Effector CD4-positive, alpha-beta T cell (primary cell): ENCODE measurements around the gene DCAF4L1.
A peak's percentile ranks its signal among the peaks of the same experiment; 100 is the strongest.

ENCODE experiments used
- DNase-seq: peaks from one replicate; pipeline ENCODE4 v3.0.0-alpha.2; 2020

Gene DCAF4L1

DNA sequence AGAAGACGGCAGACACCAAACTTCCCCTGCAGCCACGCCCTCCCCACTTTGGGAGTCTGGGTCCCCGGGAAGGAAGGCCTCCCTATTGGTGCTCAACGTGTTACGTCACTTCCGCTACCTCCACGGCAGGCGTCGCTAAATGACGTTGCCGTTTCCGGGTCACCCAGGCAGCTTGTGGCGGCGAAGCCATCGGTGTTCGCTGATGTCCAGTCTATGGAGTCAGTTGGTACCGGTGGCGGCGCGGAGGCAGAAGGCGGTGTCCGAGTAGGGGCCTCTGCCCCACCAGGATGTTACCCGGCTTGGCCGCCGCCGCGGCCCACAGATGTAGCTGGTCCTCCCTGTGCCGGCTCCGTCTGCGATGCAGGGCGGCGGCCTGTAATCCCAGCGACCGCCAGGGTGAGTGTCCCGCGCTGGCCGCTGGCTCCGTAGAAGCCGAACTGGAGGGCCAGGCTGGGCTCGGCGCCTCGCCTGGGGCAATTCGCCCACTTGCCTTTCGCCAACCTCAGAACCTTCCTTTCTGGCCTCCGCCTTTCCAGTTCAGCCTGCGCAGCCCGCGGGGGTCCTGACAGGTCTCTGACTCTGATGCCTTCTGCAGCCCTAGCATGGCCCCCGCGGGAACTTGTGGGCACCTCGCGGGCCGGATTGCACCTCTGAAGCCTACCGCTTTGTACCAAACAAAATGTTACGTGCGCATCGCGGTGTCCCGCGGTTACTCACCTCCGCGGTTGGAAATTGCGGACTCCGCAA is 9.0 kb downstream of the DCAF4L1 start, which contains the start of gene SLC30A9:
TSS of gene SLC30A9 (plus strand) at position 166 of the 747 bp plus-strand sequence. CDS start at position 288, 122 bp downstream.
- DNase-seq = peak; percentile 93

DNA sequence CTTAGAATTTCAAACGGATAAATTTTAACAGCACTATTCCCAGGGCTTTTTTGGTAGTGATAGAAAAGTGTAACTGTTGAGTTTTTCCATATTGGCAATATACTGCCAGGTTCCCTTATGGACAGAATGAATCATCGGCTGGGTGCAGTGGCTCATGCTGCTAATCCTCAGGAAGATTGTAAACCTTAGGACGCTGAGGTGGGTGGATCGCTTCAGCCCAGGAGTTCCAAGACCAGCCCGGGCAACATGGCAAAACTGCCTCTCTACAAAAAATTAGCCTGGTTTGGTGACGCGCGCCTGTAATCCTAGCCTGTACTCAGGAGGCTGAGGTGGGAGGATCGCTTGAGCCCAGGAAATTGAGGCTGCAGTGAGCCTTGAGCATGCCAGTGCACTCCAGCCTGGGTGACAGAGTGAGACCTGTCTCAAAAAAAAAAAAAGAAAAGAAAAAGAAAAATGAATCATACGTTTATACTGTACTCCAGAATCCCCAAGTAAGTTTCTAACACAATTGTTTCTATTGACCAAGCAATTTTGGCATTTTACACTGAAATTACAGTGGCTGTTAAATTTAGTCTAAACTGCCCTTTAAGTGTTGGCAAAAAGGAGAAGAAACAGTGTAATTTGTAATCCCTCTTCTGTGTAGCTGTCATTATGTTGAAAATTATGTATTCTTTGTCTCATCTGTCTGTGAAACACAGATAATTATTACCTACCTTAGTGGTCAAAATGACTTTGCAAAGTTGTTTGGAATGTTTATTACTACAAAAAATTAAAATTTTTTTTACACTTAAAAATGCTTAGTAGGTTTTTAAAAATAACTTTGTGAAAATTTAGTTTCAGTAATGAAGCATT is 10.6 kb downstream of the DCAF4L1 start:
- no peak for DNase-seq

DNA sequence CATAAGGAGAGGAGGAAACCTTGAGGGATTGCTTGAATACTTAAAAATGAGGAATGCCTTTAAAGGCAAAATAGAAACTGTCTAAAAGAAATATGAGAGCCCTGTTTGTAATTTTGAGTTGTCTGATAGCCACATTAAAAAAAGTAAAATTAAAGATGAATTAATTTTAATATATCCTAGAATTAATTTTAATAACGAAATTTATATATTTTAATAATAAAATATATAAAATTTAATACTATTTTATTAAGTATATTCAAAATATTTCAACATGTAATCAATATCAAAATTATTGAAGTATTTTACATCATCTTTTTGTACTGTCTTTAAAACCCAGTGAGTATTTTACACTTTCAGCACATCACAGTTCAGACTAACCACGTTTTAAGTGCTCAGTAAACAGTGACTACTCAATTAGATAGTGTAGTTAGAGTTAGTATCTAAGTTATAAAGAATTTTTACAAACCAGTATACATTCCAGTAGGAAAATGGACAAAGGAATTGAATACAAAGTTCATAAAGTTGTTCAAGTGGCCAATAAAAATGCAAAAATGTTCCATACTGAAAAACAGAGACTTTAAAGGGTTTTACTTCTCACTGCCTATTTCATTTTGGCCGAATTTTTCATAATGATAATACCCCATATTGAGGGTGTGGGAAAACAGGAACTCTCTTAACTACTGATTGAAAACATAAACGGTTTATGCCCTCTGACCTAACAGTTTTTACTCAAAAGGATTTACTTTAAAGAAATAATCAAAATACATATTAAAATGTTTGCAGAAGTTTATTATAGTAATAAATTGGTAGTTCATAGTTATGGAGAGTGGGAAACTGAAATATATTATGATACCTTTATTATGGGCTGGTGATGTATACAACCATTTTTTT is 11.7 kb downstream of the DCAF4L1 start:
- no peak for DNase-seq

DNA sequence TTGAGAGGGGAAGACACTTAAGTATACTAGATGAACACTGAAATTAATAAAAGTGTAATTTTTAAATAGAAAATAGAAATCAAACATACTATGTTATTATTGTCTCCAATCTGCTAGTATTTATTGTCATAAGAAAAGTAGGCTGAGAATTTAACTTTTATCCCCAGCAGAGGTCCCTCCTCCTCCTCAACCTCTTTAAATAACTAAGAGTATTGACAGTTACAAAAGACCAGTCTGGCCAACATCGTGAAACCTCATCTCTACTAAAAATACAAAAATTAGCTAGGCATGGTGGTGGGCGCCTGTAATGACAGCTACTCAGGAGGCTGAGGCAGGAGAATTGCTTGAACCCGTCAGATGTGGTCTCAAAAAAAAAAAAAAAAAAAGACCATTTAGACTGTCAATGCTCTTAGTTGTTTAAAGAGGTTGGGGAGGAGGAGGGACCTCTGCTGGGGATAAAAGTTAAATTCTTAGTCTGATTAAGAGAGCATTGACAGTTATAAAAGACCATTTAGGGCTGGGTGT is 13.0 kb downstream of the DCAF4L1 start:
- no peak for DNase-seq

DNA sequence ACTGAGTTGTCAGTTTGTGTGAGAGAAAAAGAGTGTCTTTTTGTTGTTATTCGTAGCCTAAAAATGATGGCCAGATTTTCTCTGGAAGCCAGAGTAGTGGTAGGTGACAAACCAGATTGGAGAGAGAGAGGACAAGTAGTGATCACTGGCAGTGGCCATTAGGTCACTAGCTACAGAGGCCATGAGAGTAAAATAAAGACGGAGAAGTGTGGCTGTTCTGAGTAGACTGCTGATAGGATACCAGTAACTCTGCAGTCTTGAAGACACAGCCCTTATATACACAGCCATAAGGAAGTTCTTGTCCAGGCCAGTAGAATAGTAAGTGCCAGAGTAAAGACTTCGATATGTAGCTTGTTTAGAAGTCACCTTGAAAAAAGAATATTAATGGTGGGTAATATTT is 16.5 kb downstream of the DCAF4L1 start:
- no peak for DNase-seq

DNA sequence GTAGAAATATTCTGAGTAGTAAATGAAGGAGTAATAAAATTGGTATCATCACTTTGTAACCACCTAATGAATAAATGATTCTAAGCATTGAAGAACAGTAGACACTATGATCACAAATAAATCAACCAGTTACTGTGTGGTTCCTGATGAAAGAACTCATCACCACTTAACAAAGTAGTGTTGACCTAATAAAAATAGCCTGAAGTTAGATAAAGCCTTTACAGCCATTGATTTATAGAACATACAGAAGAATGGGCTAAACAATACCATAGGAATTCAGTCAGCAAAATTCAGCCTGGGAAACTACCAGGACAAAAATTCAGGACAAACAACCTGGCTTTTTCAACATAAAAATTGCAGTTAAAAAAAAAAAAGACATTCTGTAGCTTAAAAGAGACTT is 17.8 kb downstream of the DCAF4L1 start:
- DNase-seq = no peak

DNA sequence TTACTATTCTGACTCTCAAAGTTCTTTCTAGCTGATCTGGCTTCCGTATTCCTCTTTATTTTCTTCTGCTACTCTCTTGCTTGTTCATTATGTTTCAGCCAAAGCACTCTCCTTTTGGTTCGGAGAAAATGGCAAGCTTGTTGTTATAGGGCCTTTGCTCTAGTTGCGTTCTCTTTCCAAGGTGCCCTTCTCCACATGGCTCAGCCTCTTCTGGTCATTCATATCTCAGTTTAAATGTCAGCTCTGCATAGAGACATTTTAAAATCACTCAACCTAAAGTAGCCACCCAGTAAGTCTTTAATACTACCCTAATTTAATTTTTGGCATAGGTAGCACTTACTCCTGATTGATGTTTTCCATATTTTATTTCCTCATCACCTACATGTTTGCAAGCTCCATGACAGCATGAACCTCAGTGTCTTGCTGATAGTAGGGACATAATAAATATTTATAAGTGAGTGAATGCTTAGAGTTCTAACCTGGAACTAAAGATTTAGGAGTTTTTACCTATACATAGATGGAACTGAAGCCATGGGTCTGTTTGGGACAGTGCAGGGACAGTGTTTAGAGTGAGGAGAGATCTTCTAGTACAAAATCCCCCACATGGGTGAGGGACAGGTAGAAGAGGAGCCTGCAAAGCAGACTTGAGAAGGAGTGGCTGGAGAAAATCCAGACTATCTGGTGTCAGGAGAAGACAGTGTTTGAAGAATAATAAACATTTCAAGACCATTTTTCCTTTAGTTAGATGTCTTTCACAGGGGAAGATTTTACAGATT is 26.6 kb downstream of the DCAF4L1 start:
- no peak for DNase-seq

DNA sequence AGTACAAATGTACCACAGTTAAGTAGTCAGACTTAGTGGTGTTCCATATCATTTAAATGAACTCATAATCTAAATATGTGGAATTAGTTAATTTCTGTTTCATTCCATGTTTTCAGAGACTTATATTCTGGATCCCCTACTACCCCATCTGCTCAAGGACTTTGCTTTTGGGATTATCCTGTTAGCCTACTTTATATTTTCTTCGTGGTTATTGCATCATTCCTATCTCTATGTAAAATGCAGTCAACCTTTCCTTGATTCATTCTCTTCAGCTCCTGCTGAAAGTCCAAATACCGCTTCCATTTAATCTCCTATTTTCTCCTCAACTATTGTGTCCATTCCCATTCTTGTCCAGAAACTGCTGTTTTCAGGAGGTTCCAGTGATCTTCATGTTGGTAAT is 33.9 kb downstream of the DCAF4L1 start:
- no peak for DNase-seq

DNA sequence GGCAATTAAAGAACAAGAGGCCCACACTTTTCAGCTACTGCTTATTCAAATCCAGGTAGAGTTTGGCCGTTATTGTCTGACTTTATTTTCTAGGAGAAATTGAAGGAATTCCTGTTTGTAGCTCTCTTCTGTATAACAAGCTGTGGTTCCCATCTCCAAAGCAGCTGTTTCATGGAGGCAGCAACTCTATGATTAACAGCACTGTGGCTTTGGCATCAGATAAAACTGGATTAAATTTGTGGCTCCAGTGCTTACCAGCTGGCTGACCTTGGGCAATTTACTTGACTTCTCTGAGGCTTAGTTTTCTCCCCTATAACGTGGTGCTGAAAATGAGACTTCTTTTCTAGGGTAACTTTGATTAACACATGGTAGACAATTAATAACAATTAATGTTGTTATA is 36.9 kb downstream of the DCAF4L1 start:
- DNase-seq = no peak
